PFSK-1 (cell line): ENCODE measurements around the gene ZGPAT.

Experiments used
- POLR2AphosphoS5 ChIP-seq: IDR thresholded peaks from 2 replicates; pipeline ENCODE4 v1.6.1; 2012; ENCODE audit warnings: low read depth, mild to moderate bottlenecking, control low read depth, low read length, moderate library complexity
- REST ChIP-seq, 2 experiments: IDR thresholded peaks; 2 replicates each; pipeline versions ENCODE4 v1.6.1 to v1.8.0; 2011 to 2012; ENCODE audit warnings: low read depth in 2 of 2, low read length in 2 of 2, control low read depth in 1 of 2, inconsistent platforms in 1 of 2, mild to moderate bottlenecking in 1 of 2, moderate library complexity in 1 of 2; ENCODE audit not compliant: insufficient read depth in 1 of 2
- SIN3A ChIP-seq: IDR thresholded peaks from 2 replicates; pipeline ENCODE4 v1.6.1; 2012; ENCODE audit warnings: mild to moderate bottlenecking, low read length, moderate library complexity, borderline replicate concordance; ENCODE audit not compliant: insufficient read depth
- TAF1 ChIP-seq: IDR thresholded peaks from 2 replicates; pipeline ENCODE4 v1.6.1; 2012; ENCODE audit warnings: low read length, control low read depth, borderline replicate concordance; ENCODE audit not compliant: insufficient read depth

- TF ChIP-seq POLR2AphosphoS5 = no peak
- no peak for TF ChIP-seq SIN3A
- no peak for TF ChIP-seq TAF1
- TF ChIP-seq REST (IDR thresholded peaks at IDR 0.05; ENCODE audit: insufficient read depth in 1 of 2, low read depth in 2 of 2, low read length in 2 of 2) = no peak
Observed at GRCh38 chr20:63782521-63782971, 74.7 kb downstream of the ZGPAT start.
